IPS DF 4.7 (cell line): ENCODE data around the gene CFC1B.
"Not testable (repeated sequence)": the region's sequence is repeated elsewhere in the genome, so short reads cannot be mapped to it uniquely, and the experiment has no call there.

Experiments used
- DNase-seq: peaks from one replicate; pipeline ENCODE4 v3.0.0-alpha.2; 2013; ENCODE audit warnings: low spot score; ENCODE audit errors: extremely low read depth

CFC1B gene

GRCh38 chr2:130556441-130556840, 35.4 kb downstream of the CFC1B start:
- DNase-seq = not testable (repeated sequence)

DNA sequence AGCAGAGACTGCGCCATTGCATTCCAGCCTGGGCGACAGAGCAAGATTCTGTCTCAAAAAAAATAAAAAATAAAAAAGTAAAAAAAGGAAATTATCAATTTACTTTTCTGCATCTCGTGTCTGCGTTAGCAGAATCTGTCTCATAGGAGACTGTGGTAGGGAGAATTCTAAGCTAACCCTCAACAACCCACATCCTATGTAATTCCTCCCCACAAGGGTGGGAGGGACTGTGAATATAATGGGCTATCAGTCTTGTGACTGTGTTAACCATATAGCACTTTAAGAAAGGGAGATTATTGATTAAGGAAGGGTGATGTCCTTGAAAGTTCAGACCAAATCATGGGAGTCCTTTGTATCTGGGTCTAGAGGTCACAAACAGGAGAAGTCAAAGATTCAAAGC, 45.1 kb downstream of the CFC1B start:
- DNase-seq = not testable (repeated sequence)

DNA sequence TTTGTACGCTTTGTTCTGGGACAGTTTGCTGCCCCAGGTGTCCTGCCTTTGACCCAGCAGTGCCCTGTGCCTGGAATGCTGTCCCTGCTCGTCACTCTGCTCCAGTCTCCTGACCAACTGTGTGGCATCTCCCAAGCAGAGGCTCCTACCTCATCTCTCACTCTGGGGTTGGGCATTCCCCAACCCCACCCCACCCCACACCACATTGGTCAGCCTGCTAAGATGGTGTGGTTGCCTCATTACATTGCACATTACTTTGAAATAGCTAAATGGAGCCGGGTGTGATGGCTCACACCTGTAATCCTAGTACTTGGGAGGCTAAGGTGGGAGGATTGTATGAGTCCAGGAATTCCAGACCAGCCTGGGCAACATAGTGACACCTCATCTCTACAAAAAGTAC, 50.9 kb downstream of the CFC1B start:
- DNase-seq = not testable (repeated sequence)

- DNase-seq = not testable (repeated sequence)
Measured at GRCh38 chr2:130574230-130574629, 53.2 kb downstream of the CFC1B start.

DNA sequence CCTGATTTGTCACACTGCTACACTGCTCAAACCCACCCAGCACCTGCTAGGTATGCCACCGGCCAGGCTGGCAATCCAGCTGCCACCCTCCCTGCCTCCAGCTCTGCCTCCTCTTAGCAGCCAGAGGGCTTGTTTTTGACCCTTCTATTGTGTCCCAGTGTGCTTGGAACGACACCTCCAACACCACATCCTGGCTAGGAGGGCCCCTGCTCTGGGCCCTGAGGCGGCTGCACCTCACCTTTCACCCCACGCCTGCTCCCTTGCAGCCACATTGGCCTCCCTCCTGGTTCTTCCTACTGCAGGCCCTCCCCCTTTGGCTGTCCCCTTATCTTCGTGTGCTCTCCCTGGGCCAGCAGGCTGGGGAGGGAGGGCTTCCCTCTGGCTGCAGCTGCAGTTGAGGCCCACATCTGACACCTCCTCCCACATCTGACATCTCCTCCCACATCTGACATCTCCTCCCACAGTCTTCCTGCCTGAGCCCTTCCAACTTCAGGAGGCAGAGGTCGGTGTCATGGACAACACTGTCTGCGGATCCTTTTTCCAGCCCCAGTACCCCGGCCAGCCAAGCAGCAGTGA, 55.3 kb downstream of the CFC1B start:
- DNase-seq = not testable (repeated sequence)

- not testable (repeated sequence) for DNase-seq
Measured at GRCh38 chr2:130577559-130577958, 56.5 kb downstream of the CFC1B start.
